GM18505 (cell line): ENCODE results near the gene NT5M.

Experiments used
- ATAC-seq: cut with Tn5 transposase; IDR thresholded peaks from one replicate; pipeline ENCODE4 v1.9.1; 2021; ENCODE audit not compliant: unreplicated experiment
- POLR2A ChIP-seq: IDR thresholded peaks from 4 replicates; pipeline ENCODE4 v1.6.1; 2011; ENCODE audit warnings: borderline replicate concordance; ENCODE audit not compliant: insufficient read depth, insufficient read length; ENCODE audit errors: extremely low read depth

NT5M gene

GRCh38 chr17:17343160-17343735 lies 40.1 kb downstream of the NT5M start:
- ATAC-seq: no peak
- TF ChIP-seq POLR2A: no peak

GRCh38 chr17:17343896-17344506 lies 40.8 kb downstream of the NT5M start:
- no peak for TF ChIP-seq POLR2A
- ATAC-seq: no peak

GRCh38 chr17:17344507-17345293 lies 41.5 kb downstream of the NT5M start:
- TF ChIP-seq POLR2A: no peak
- no peak for ATAC-seq

GRCh38 chr17:17345294-17345597 lies 42.1 kb downstream of the NT5M start:
- ATAC-seq: no peak

GRCh38 chr17:17345686-17346427 lies 42.7 kb downstream of the NT5M start:
- no peak for TF ChIP-seq POLR2A
- no peak for ATAC-seq

More at GRCh38 chr17:17345294-17345597, 42.1 kb downstream of the NT5M start:
- TF ChIP-seq POLR2A: no peak

- no peak for TF ChIP-seq POLR2A
- ATAC-seq: no peak
Observed at GRCh38 chr17:17346428-17347233, 43.5 kb downstream of the NT5M start.

- TF ChIP-seq POLR2A: no peak
- ATAC-seq: no peak
Observed at GRCh38 chr17:17347234-17347955, 44.2 kb downstream of the NT5M start.

- no peak for ATAC-seq
Observed at GRCh38 chr17:17347956-17348871, 45.0 kb downstream of the NT5M start.

GRCh38 chr17:17348872-17349723 lies 45.9 kb downstream of the NT5M start:
- no peak for TF ChIP-seq POLR2A

More at GRCh38 chr17:17347956-17348871, 45.0 kb downstream of the NT5M start:
- no peak for TF ChIP-seq POLR2A

GRCh38 chr17:17349724-17350106 lies 46.5 kb downstream of the NT5M start:
- ATAC-seq: no peak
- TF ChIP-seq POLR2A: no peak

More at GRCh38 chr17:17348872-17349723, 45.9 kb downstream of the NT5M start:
- ATAC-seq: no peak
